Breast epithelium (tissue), 3 donors: ENCODE data around the gene GNG12.

Experiments used
- POLR2A ChIP-seq: fragments of 450-650 bp; IDR thresholded peaks from one replicate; pipeline ENCODE4 v1.6.1; 2016; ENCODE audit warnings: antibody characterized with exemption, mild to moderate bottlenecking, moderate library complexity
- POLR2AphosphoS5 ChIP-seq, 3 donors: sonication (generic); formaldehyde crosslinking; IDR thresholded peaks; one replicate each; pipeline ENCODE4 v1.6.1; 2017; ENCODE audit warnings: antibody characterized with exemption in 3 of 3
- TF ChIP-seq, protein P1 (sequence below), 3 donors: fragments of 450-650 bp; IDR thresholded peaks; one replicate each; pipeline ENCODE4 v1.5.1; 2016 to 2017; ENCODE audit warnings: antibody characterized with exemption in 3 of 3, mild to moderate bottlenecking in 3 of 3, moderate library complexity in 3 of 3

DNA sequence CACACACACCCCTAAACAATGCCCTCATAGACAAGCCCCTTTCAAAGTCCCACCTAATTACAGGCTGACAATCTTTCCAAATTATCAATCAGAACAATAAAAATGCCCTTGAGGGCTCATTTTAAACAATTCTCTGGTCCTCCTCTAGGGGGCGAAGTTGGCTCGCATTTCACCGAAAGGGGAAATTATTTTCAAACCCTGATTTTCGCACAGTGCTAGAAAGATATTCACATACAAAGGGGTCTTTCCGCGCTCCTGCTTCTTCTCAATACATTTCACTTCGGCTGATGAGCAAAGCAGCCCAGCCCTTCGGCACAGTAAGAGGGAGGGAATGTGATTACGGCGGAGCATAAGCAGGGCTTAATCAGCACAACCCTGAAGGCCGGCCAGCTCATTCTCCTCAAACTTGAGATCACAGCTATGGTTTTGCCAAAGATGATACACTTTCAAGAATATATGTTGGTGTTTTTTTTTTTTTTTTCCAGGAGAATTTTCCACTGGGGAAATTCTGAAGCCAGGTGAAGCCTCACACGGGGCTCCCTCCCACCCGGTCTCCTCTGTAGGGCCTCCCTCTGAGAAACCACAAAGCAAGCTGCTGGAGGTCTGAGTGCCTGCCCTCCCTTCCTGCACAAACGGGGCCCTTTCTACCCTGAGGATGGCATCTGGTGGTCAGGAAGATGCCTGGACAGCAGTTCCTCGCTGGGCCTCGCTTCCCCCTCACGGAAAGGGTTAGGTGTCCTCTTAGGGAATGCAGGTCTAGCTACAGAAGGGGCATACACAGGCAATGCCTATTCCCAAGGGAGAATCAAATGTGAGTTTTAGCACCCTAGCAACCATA is 66.9 kb downstream of the GNG12 start:
- TF ChIP-seq POLR2A: no peak
- TF ChIP-seq, protein P1, sequence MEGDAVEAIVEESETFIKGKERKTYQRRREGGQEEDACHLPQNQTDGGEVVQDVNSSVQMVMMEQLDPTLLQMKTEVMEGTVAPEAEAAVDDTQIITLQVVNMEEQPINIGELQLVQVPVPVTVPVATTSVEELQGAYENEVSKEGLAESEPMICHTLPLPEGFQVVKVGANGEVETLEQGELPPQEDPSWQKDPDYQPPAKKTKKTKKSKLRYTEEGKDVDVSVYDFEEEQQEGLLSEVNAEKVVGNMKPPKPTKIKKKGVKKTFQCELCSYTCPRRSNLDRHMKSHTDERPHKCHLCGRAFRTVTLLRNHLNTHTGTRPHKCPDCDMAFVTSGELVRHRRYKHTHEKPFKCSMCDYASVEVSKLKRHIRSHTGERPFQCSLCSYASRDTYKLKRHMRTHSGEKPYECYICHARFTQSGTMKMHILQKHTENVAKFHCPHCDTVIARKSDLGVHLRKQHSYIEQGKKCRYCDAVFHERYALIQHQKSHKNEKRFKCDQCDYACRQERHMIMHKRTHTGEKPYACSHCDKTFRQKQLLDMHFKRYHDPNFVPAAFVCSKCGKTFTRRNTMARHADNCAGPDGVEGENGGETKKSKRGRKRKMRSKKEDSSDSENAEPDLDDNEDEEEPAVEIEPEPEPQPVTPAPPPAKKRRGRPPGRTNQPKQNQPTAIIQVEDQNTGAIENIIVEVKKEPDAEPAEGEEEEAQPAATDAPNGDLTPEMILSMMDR (IDR thresholded peaks at IDR 0.05): peak; percentile 85 to 89 (median 86)
- peak in 1 of 3 donors; percentile 27 for TF ChIP-seq POLR2AphosphoS5 (IDR thresholded peaks at IDR 0.05)
